ENCODE data around the gene HSD17B10. TPM values are rescaled to one million over a fixed set of nuclear protein-coding genes. Genes with fewer than 3 reads are reported as not detected.

The HSD17B10 gene
- total RNA-seq, 1 donor from 2014 or later = 99.2 TPM

- H3K4me3 ChIP-seq (ENCODE audit: low read depth, low read length) = no peak overlapping the region
- TF ChIP-seq, protein P1, sequence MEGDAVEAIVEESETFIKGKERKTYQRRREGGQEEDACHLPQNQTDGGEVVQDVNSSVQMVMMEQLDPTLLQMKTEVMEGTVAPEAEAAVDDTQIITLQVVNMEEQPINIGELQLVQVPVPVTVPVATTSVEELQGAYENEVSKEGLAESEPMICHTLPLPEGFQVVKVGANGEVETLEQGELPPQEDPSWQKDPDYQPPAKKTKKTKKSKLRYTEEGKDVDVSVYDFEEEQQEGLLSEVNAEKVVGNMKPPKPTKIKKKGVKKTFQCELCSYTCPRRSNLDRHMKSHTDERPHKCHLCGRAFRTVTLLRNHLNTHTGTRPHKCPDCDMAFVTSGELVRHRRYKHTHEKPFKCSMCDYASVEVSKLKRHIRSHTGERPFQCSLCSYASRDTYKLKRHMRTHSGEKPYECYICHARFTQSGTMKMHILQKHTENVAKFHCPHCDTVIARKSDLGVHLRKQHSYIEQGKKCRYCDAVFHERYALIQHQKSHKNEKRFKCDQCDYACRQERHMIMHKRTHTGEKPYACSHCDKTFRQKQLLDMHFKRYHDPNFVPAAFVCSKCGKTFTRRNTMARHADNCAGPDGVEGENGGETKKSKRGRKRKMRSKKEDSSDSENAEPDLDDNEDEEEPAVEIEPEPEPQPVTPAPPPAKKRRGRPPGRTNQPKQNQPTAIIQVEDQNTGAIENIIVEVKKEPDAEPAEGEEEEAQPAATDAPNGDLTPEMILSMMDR (conservative IDR thresholded peaks at IDR 0.05; ENCODE audit: low read depth, low read length) = no peak
- no peak for DNase-seq (ENCODE audit: low read depth)
These were observed 4.1 kb upstream of the HSD17B10 start for GRCh38 chrX:53438174-53438831.

DNA sequence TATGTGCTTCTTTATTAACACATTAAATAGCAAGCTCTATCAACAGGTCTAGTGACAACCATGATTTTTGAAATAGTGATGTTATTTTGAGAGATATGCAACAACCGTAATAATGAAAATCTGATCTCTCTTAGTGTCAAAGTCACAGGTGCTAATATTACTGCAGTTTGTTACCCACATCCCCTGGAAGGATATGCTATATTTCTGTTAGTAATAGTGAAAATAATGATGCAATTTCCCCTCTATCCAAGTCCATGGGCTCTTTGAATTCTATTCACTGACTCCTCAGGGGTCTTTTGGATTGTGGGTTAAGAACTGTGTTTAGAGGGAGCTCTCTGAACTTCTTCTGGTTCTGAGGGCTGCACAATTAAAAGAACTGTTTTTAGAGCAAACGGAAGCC, 3.0 kb upstream of the HSD17B10 start:
- no peak for DNase-seq (ENCODE audit: low read depth)
- TF ChIP-seq, protein P1 (conservative IDR thresholded peaks at IDR 0.05; ENCODE audit: low read depth, low read length) = no peak
- H3K4me3 ChIP-seq (ENCODE audit: low read depth, low read length) = no peak overlapping the region

GRCh38 chrX:53435997-53436396, 1.8 kb upstream of the HSD17B10 start:
- no peak overlapping the region for H3K4me3 ChIP-seq (ENCODE audit: low read depth, low read length)
- DNase-seq (ENCODE audit: low read depth) = no peak
- TF ChIP-seq, protein P1 (conservative IDR thresholded peaks at IDR 0.05; ENCODE audit: low read depth, low read length) = peak; percentile 72

DNA sequence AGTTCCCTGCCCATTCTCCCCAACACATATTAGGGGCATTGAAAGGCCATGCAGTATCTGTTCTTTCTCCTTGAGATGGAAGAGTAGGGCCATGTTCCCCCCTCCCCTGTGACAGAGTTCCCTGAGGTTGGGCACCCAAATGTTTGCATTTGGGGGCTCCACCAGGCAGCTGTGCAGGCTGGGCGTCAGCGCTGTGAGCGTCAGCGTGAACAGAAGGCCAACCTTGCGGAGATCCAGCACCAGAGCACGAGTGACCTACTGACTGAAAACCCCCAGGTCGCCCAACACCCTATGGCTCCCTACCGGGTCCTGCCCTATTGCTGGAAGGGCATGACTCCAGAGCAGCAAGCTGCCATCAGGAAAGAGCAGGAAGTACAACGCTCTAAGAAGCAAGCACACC, 3.9 kb downstream of the HSD17B10 start:
- H3K4me3 ChIP-seq (ENCODE audit: low read depth, low read length) = no peak overlapping the region
- TF ChIP-seq, protein P1 (conservative IDR thresholded peaks at IDR 0.05; ENCODE audit: low read depth, low read length) = no peak
- DNase-seq (ENCODE audit: low read depth) = no peak

DNA sequence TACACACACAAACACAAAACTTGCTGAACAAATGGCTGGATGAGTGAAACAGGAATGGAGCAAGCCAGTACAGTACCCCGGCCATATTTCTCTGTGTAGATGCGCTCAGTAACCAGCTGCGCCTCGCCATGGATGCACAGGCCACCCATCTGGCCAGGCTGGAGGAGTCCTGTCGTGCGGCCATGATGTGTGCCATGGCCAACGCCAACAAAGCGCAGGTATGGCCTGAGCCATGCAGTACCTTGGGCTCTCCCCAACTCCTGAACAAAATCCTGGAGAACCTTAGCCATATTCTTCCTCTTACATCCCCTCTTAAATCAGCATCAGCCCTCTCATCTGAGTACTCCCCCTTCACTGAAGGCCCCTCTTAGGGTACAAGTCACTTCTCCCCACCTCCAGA, 4.4 kb downstream of the HSD17B10 start:
- DNase-seq (ENCODE audit: low read depth) = no peak
- no peak overlapping the region for H3K4me3 ChIP-seq (ENCODE audit: low read depth, low read length)

DNA sequence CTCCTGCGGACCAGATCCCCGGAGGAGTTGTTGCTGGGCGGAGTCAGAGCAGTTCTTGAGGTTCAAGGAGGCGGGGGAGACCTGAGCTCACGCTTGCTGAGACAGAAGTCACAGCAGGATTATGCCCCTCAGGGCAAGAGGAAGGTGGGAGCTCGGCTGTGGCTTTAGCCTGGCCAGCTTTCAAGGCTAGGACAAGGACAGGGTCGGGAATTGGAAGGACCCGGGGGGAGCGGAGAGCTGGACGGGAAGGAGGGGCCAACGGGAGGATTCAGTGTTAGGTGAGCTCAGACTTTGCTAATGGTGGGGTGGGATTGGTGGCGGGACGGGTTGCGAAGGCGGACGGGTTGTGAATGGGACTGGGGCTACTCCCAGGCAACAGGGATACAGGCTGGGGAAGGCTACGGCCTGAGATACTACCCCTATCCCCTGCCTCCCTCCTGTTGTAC, 11.3 kb downstream of the HSD17B10 start, which contains the start of gene RIBC1:
TSS of gene RIBC1 (plus strand) at position 13 of the 446 bp plus-strand sequence. CDS start 3,404 bp downstream, outside the sequence.
- TF ChIP-seq, protein P1 (conservative IDR thresholded peaks at IDR 0.05; ENCODE audit: low read depth, low read length) = no peak
- peak within 1 kb of the TSS; percentile 76 for H3K4me3 ChIP-seq (ENCODE audit: low read depth, low read length)
- no peak for DNase-seq (ENCODE audit: low read depth)

More for the DNA sequence above, 4.4 kb downstream of the HSD17B10 start:
- TF ChIP-seq, protein P1 (conservative IDR thresholded peaks at IDR 0.05; ENCODE audit: low read depth, low read length) = no peak

Data from epithelial cell of proximal tubule (primary cell).